ENCODE data around the gene LRPAP1.
A peak's percentile ranks its signal among the peaks of the same experiment; 100 is the strongest.

Gene LRPAP1

GRCh38 chr4:3485886-3486540 lies 46.2 kb downstream of the LRPAP1 start:
- DNase-seq (ENCODE audit: low spot score), result no peak

- no peak for DNase-seq (ENCODE audit: low spot score)
Observed at GRCh38 chr4:3485011-3485791, 47.0 kb downstream of the LRPAP1 start.

- no peak for DNase-seq (ENCODE audit: low spot score)
Observed at GRCh38 chr4:3484057-3484973, 47.9 kb downstream of the LRPAP1 start.

- DNase-seq (ENCODE audit: low spot score), result no peak
Observed at GRCh38 chr4:3483471-3483921, 48.7 kb downstream of the LRPAP1 start.

- DNase-seq (ENCODE audit: low spot score), result no peak
Observed at GRCh38 chr4:3482707-3483106, 49.5 kb downstream of the LRPAP1 start.

GRCh38 chr4:3481783-3482393 lies 50.3 kb downstream of the LRPAP1 start:
- DNase-seq (ENCODE audit: low spot score), result no peak

- DNase-seq (ENCODE audit: low spot score), result no peak
Observed at GRCh38 chr4:3481113-3481531, 51.1 kb downstream of the LRPAP1 start.

- peak; percentile 32 for DNase-seq (ENCODE audit: low spot score)
Observed at GRCh38 chr4:3480528-3481112, 51.6 kb downstream of the LRPAP1 start.

GRCh38 chr4:3479358-3480101 lies 52.7 kb downstream of the LRPAP1 start:
- no peak for DNase-seq (ENCODE audit: low spot score)

- DNase-seq (ENCODE audit: low spot score), result no peak
Observed at GRCh38 chr4:3478446-3479357, 53.5 kb downstream of the LRPAP1 start.

GRCh38 chr4:3477750-3478430 lies 54.3 kb downstream of the LRPAP1 start:
- DNase-seq (ENCODE audit: low spot score), result no peak

GRCh38 chr4:3476936-3477749 lies 55.1 kb downstream of the LRPAP1 start:
- no peak for DNase-seq (ENCODE audit: low spot score)

- no peak for DNase-seq (ENCODE audit: low spot score)
Observed at GRCh38 chr4:3476341-3476747, 55.9 kb downstream of the LRPAP1 start.

- DNase-seq (ENCODE audit: low spot score), result no peak
Observed at GRCh38 chr4:3475713-3476260, 56.4 kb downstream of the LRPAP1 start.

GRCh38 chr4:3475041-3475712 lies 57.0 kb downstream of the LRPAP1 start:
- DNase-seq (ENCODE audit: low spot score), result no peak

- no peak for DNase-seq (ENCODE audit: low spot score)
Observed at GRCh38 chr4:3473996-3474765, 58.0 kb downstream of the LRPAP1 start.

Data from globus pallidus (tissue), 1 donor.